GM12891 (cell line): ENCODE measurements around the gene SAT1.

ENCODE experiments used
- PAX5 ChIP-seq: IDR thresholded peaks from 2 replicates; pipeline ENCODE4 v1.6.1; 2011; ENCODE audit warnings: low read length, moderate library complexity, mild to moderate bottlenecking; ENCODE audit not compliant: insufficient read depth, severe bottlenecking
- POLR2A ChIP-seq: IDR thresholded peaks from 2 replicates; pipeline ENCODE4 v1.6.1; 2011; ENCODE audit warnings: low read depth, low read length, control low read depth
- POLR2AphosphoS5 ChIP-seq: IDR thresholded peaks from 2 replicates; pipeline ENCODE4 v1.6.1; 2011; ENCODE audit warnings: low read depth, low read length, control low read depth

- TF ChIP-seq POLR2AphosphoS5 (no peak), POLR2A (no peak), PAX5 (no peak)
Observed at GRCh38 chrX:23736030-23736429, 46.9 kb upstream of the SAT1 start.
